Epithelial cell of esophagus (primary cell): Measurements from ENCODE around the gene UGP2.

ENCODE experiments used
- DNase-seq: peaks from one replicate; pipeline ENCODE4 v3.0.0; 2010; ENCODE audit warnings: low read depth
- H3K4me3 ChIP-seq: 2 replicates; pipeline ENCODE4 v1.5.1; 2011; ENCODE audit warnings: mild to moderate bottlenecking, low read length, control low read depth
- CTCF ChIP-seq: IDR thresholded peaks from 2 replicates; pipeline ENCODE4 v1.5.1; 2011; ENCODE audit warnings: low read depth, mild to moderate bottlenecking, low read length, control low read depth, inconsistent platforms; ENCODE audit not compliant: insufficient read depth; ENCODE audit errors: missing control alignments

Gene UGP2

DNA sequence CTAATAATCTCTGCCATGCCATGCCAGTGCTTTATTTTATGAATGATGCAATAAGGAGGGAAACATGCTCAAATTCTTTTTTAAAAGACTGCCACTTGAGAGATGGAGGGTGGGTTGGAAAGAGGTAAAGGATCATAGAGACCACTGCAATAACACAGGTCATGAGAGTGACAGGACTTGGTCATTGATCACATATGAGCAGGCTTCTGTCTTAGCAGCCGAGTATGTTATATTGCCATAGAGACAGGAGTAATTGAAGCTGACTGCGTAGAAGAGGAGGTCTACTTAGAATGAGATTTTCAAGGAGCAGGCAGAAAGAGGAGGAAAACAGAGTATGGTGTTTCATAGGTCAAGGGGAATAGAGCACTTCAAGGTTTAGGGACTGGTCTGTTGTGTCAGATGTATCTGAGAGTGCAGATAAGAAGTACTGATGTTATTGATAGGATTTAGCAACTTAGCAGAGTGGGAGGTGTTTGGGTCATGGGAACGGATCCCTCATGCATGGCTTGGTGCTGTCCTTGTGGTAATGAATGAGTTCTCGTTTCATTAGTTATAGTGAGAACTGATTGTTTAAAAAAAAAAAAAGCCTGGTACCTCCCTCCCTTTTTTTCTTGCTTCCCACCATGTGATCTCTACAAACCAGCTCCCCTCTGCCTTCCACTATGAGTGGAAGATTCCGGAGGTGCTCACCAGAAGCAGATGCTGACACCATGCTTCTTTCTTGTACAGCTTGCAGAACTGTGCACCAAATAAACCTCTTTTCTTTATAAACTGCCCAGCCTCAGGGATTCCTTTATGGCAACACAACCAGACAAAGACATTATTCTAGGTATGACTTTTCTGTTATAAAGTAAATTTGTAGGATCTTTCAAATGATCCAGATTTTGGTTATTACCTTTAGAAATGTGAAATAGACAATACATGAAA, 32.8 kb downstream of the UGP2 start:
- TF ChIP-seq CTCF: no peak
- no peak for DNase-seq
- no peak overlapping the region for H3K4me3 ChIP-seq

DNA sequence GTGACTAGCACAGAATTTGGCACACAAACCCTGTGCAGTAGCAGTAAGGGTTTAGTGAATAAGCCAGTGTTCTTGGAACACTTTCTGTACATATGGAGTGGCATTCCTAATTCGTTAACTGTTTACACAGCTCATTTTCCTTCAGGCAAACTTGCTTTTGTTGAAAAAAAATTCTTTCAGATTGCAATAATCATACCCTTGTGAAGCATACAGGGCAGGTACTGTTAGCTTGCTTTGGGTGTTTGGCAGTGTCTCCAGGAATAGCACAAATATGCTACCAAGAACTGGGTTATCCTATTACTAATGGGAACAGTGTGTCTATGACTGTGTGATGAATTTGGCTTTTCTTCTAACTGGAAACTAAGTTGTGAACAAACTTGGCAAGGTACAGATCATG, 33.4 kb downstream of the UGP2 start:
- DNase-seq: peak; percentile 71
- no peak overlapping the region for H3K4me3 ChIP-seq
- no peak for TF ChIP-seq CTCF

DNA sequence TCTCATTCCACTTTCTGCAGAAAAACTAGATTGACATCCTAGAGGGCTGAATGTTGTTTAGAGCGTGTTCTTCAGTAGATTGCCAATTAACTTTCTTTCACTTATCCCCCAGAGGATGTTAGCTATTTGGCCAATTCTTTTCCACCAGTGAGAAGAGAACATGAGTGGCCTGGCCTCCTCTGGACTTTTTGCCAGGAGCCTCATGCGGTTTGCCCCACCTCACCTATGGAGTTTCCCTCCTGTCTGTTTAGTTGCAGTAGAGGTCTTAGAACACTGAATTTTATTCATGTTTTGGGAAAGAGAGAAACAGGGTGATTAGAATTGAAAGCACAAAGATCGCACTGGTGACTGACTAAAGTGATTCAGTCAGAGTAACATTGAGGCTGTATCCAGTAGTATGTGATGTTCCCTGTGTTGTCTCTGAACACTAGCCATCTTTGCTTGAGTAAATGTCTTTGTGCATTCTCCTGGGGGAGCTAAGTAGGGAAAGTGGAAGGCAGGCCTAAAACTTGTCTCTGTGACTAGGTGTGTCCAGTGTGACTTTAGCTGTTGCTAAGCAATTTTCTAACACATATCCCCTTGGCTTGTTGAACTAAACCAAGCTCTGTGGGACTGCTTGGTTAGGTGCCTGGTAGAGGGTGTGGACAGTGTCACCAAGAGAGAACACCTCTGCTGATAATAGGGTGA, 34.0 kb downstream of the UGP2 start:
- no peak overlapping the region for H3K4me3 ChIP-seq
- no peak for TF ChIP-seq CTCF
- DNase-seq: no peak

- no peak for DNase-seq
- no peak for TF ChIP-seq CTCF
- H3K4me3 ChIP-seq: no peak overlapping the region
Observed at GRCh38 chr2:63876311-63876710, 34.6 kb downstream of the UGP2 start.

DNA sequence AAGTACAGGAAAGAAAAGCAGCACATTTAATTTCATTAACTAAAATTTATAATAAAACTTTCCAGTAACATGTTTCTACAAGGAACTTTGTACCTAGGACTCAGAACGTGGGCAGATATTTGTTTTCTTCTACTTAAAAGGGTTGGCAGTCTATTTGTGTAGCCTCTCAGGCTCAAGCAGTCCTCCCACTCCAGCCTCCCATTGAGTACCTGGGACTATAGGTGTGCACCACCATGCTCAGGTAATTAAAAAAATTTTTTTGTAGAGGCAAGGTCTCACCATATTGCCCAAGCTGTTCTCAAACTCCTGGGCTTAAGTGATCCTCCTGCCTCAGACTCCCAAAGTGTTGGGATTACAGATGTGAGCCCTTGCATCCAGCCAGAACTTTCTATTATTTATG, 36.8 kb downstream of the UGP2 start:
- TF ChIP-seq CTCF: no peak
- no peak overlapping the region for H3K4me3 ChIP-seq

GRCh38 chr2:63879876-63880433, 38.3 kb downstream of the UGP2 start:
- no peak overlapping the region for H3K4me3 ChIP-seq
- DNase-seq: no peak
- TF ChIP-seq CTCF: no peak

More for the DNA sequence above, 36.8 kb downstream of the UGP2 start:
- no peak for DNase-seq

DNA sequence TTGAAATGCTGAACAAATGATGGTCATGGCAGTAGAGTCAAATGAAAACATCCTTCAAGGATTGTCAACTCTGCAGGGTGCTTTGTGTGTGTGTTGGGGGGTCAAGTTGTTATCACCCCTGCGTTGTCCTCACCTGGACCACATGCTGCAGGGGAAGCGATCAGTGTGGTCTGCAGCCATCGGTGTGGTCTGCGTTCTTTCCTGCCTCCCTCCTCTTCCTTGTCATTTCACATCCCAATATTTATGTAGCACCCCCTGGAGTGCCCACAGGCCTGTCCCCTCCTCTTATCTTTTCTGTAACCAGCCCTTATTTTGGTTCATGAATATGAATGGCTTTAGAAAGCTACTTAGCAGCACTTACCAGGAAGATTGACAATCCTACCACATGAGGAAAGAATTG, 38.9 kb downstream of the UGP2 start:
- H3K4me3 ChIP-seq: no peak overlapping the region
- no peak for TF ChIP-seq CTCF
- no peak for DNase-seq
